HG03103 (cell line): ENCODE results near the gene PROC.

Source experiments
- ATAC-seq: cut with Tn5 transposase; IDR thresholded peaks from one replicate; pipeline ENCODE4 v1.9.1; 2021; ENCODE audit warnings: low read depth; ENCODE audit not compliant: unreplicated experiment

The PROC gene

DNA sequence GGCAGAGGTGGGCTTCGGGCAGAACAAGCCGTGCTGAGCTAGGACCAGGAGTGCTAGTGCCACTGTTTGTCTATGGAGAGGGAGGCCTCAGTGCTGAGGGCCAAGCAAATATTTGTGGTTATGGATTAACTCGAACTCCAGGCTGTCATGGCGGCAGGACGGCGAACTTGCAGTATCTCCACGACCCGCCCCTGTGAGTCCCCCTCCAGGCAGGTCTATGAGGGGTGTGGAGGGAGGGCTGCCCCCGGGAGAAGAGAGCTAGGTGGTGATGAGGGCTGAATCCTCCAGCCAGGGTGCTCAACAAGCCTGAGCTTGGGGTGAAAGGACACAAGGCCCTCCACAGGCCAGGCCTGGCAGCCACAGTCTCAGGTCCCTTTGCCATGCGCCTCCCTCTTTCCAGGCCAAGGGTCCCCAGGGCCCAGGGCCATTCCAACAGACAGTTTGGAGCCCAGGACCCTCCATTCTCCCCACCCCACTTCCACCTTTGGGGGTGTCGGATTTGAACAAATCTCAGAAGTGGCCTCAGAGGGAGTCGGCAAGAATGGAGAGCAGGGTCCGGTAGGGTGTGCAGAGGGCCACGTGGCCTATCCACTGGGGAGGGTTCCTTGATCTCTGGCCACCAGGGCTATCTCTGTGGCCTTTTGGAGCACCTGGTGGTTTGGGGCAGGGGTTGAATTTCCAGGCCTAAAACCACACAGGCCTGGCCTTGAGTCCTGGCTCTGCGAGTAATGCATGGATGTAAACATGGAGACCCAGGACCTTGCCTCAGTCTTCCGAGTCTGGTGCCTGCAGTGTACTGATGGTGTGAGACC, at the start of gene PROC:
PROC (plus strand) TSS at position 128 of the 812 bp plus-strand sequence. CDS start 1,516 bp downstream, outside the sequence.
- no peak for ATAC-seq

DNA sequence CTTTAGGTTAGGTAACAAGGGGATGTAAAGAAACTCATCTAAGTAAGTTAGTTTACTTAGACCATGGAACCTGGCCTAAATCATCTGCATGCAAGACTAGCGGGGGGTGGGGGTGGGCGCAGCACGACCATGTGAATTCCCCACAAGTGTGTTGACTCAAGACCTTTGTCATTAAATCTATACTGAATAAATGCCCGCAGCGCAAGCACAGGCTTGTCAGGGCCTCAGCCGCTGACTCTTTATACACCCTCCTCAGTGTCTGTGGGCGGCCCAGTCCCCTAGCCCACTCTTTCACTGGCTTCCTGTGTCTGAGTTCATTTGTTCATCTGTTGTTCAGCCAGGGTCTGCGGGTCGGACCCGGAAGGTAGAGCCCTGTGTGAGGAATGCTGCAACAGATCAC, 48.2 kb upstream of the PROC start:
- no peak for ATAC-seq

DNA sequence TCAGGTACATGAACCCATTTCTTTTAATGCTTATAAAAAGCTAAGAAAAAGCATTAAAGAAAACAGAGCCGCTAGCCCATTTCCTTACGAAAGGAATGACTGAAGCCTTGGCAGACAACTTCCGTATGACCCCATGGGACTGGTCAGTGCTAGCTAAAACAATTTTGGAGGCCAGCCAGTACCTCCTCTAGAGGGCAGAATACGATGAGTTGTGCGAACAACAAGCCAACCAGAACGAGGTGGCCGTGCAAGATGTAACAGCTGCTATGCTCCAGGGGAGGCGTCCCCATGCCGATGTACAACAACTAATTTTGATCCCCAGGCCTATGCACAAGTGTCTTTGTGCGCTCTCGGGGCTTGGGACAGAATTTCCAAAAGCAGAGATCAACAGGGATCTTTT, 47.2 kb upstream of the PROC start:
- ATAC-seq = no peak

DNA sequence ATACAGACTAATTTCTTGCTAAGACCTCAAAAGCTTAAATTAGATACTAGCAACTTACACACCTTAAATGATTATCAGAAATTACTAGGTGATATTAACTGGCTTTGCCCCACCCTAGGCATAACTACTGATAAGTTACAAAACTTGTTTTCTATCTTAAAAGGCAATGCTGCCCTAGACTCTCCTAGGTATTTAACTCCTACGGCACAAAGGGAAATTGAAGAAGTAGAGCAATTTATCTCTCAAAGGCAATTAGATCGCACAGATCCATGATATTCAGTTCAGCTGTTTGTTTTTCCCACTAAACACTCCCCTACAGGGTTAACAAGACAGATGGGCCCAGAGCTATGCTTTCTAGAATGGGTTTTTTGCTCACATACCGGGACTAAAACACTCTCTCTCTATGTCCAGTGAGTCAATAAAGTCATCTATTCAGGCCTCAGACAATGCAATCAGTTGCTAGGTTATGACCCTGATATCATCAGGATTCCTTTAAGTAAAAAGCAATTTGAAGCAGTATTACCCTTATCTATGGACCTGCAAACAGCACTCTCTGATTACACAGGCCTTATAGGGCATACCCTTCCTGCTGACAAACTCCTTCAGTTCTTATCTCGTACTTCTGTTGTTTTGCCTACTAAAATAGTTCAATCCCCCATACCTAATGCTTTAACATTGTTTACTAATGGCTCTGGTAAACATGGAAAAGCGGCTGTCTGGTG, 44.7 kb upstream of the PROC start:
- no peak for ATAC-seq

DNA sequence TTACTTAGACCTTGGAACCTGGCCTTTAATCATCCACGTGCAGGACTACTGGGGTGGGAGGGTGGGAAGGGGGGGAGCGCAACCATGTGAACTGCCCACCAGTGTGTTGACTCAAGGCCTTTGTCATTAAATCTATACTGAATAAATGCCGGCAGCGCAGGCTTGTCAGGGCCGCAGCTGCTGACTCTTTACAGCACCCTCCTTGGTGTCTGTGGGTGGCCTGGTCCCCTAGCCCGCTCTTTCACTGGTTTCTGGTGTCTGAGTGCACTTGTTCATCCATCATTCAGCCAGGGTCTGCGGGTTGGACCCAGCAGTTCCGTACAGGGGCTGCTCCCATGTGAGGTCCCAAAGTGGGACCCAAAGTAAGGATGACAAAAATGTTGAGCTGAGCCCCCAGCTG, 42.0 kb upstream of the PROC start:
- ATAC-seq = no peak

DNA sequence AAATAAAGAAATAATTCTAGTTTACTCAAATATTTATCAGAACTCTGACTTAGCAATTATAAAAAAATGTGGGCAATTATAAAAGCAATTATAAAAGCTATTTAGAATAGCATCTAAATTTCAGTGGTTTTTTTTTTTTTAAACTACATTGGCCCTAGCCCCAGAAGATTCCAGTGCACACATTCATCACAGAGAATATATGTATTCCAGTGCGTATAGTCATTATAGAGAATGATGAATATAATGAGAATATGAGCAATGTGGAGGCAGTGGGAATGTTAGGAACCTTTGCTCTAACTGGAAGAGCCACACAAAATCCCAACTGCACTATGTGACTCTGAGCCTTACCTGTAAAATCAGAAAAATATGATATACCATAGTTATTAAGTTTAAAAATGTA, 41.0 kb upstream of the PROC start:
- ATAC-seq = no peak

DNA sequence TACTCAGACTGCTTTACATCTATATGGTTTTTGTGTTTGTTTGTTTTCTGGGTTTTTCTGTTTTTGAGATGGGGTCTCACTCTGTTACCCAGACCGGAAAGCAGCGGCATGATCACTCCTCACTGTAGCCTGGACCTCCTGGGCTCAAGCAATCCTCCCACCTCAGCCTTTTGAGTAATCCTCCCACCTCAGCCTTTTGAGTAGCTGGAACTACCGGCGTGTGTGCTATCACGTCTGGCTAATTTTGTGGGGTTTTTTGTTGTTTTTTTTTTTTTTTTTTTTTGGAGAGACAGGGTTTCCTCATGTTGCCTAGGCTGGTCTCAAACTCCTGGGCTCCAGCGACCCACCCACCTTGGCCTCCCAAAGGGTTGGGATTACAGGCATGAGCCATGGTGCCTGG, 39.5 kb upstream of the PROC start:
- no peak for ATAC-seq

DNA sequence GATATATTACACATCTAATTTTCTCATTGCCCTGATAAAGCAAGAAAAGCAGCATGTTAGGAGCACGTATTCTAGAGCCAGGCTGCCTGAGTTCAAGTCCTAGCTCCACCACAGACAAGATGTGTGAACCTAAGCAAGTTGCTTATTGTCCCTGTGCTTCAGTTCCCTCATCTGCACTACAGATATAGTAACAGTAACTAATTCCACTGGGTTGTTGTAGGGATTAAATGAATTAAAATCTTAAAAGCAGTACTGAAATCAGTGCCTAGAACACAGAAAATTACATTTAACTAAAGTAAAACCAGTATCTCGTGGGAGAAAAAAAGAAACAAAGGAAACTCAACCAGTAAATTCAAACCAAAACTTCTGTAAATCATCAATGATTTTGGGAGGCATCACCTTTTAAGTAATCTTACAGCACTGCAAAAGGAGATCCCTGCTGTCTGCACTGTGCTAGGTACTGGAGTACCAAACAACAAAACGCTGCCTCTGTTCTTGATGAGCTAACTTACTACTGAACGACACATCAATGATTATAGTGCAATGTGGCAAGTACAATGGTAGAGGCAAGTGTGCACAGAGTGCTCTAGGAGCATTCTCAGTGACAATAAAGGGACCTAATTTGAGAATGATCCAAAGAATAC, 38.4 kb upstream of the PROC start:
- ATAC-seq = no peak

DNA sequence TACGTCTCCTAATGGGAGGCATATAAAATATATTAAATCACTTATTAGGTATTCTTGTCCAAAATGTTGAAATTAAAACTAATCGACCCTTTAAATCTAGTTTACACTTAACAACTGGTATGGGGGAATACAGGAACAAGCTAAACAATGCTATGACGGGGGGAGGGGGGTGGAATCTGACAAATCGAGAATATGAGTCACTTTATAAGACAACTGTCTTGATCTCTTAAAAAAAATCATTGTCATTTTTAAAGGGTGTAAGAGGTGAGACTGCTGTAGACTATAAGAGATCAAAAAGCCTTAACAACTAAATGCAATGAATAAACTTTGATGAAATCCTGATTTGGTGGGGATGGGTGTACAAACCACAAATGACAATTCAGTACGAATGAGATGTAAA, 36.5 kb upstream of the PROC start:
- no peak for ATAC-seq

DNA sequence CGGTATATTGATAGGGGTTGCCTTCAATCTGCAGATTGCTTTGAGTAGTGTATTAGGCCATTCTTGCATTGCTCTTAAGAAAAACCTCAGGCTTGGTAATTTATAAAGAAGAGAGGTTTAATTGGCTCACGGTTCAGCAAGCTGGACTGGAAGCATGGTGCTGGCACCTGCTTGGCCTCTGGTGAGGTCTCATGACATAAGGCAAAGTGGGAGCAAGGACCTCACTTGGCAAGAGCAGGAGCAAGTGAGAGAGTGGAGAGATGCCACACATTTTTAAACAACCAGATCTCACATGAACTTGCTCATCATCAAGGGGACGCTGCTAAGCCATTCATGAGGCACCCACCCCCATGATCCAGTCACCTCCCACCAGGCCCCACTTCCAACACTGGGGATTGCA, 35.4 kb upstream of the PROC start:
- ATAC-seq = no peak

DNA sequence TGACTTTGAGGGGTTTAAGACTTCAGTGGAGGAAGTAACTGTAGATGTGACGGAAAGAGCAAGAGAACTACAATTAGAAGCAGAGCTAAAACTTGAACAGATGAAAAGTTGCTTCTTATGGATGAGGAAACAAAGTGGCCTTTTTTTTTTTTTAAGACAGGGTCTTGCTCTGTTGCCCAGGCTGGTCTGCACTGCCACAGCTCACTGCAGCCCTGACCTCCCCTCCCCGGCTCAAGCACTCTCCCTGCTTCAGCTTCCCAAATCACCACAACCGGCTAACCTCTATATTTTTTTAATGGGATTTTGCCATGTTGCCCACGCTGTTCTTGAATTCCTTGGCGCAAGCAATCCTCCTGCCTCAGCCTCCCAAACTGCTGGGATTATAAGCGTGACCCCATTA, 33.7 kb upstream of the PROC start:
- no peak for ATAC-seq

DNA sequence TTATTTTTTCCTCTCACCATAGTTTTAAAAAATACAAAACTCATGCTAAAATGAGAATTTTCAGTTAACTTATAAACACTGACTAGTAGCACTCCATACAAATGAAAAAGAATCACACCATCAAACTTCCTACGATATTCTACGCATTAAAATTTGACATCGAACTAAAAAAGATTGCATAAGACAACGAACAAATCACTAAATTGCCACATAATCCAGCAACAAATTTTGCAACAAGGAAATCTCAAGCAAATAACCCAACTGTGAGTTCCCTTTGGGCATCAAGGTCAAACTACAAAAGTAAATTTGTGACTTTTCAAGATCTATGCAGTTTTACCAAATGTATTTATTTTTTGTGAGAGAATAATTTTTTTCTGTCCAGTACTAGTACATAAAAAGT, 32.0 kb upstream of the PROC start:
- no peak for ATAC-seq

DNA sequence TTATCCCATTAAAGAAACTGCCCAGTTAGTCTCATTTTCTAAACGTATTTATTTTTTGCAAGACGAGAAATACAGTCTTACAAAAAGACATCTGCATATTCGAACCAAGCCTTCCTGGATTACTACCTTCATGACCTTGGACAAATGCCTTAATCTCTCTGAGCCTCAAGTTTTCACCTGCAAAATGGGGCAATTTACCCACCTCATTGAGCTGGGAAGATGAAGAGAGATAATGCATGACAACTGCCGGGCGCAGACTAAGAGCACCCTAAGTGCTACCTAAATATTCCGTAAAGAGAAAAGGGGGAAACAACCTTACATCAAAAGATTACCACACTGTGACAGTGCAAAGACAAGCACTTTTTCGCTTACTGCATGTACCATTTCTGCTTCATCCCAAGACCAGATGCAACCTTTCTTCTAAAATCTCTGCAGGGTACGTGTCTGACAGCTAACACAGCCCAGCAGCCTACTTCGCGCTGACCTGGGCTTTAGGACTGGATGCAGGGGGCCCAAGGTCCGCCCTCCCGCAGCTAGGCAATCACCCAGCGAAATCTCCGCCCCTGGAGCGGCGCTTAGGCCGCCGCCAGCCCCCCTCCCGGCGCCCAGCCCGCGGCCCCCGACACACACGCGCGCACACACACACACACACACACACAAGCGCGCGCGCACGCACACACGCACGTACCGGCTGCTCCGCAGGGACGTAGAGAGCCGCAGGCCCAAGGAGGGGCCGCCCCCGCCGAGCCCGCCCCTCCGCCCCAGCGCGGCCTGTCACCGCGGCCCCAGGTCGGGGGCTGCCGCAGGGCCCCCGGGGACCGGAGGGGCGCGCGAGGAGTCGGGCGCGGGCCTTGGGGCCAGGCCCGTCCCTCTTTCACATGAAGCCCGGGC, 31.2 kb upstream of the PROC start:
- peak; percentile 48 for ATAC-seq

DNA sequence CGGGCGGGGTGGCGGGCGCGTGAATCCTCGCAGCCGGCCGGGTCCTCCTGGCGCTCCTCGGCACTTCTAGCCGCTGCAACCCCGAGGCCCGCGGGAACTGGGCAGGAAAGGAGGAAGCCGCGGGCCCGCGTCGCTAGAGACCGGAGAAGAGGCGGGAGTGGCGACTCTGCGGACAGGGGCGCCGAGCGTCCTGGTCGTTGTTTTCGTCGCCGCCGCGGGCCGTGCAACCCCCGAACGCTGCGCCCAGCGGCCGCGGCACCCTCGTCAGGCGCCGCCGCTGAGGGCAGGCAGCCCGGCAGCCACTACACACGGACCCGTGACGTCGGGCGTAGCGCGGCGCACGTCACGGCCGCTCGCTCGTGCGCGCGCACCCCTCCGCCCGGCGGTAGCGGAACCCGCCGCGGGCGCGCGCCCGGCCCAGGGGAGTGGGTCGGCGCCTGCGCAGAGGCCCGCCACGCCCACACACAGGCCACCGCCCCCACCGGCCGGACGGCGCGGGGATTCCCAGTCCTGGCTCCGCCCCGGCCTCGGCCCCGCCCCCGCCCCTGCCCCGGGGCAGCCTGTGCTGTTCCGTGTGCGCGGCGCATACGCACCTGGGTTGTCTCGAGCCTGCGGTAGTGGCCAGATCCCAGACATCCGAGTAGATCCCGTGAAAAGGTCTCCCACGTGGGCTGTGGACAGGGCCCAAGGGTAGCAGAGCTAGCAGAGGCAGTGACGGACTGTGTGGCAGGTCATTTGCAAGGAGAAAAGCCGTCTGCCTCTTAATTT, 30.4 kb upstream of the PROC start, which contains the start of gene MAP3K2:
MAP3K2 (minus strand) TSS at position 321 of the 768 bp plus-strand sequence. CDS start 44,846 bp downstream, outside the sequence.
- ATAC-seq = peak; percentile 58

DNA sequence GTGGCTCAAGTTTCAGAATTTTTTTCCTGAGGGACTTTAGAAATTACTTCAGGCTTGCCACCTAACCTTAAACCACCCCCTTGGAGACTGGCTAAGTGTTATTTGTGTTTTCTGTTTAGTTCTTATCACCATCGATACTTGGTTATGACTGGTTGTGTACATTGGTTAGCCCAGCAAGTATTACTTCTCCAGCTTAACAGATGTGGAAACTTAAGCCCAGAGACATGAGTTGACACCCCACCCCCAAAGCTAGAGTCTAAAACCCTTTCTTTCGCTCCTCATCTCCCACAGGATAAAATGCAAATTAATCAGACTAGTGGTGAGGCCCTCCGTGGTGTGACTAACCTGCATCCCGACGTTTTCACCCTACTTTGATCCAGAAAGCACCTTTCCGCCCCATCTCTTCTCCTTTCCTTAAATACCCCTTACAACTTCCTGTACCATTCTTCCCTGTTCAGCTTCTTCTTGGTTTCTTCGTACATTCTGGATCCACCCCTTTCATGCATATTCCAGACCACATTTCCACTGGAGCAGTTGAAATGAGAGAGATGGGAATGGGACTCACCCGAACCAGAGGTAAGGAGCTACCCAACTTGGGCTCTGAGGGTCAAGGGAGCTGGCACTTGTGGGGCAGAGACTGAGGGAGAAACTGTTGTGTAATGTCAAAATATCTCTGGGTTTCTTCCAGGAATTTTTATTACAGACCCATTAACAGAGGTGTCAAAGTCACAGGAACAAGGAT, 29.6 kb upstream of the PROC start:
- peak; percentile 1 for ATAC-seq

DNA sequence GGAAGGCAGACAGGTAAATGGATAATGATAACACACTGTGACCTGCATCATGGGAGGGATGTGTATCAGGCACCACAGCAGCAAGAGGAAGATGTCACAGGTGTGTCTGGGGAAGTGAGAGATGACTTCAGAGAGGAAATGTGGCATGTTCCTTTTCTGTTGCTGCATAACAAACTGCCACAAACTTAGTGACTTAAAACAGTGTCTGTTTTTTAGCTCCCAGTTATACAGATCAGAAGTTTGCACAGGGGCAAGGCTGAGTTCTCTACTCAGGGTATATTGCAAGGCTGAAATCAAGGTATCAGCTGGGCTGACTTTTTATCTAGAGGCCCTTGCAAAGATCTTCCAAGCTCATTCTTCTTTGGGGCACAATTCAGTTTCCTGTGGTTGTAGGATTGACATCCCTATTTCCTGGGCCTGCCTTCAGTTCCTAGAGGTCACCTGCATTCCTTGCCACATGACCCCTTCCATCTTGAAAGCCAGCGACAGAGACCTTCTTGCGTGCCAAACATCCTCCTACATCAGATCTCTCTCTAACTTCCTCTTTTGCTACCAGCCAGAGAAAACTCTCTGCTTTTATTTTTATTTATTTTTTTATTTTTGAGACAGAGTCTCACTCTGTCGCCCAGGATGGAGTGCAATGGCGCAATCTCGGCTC, 28.3 kb upstream of the PROC start:
- ATAC-seq = no peak

DNA sequence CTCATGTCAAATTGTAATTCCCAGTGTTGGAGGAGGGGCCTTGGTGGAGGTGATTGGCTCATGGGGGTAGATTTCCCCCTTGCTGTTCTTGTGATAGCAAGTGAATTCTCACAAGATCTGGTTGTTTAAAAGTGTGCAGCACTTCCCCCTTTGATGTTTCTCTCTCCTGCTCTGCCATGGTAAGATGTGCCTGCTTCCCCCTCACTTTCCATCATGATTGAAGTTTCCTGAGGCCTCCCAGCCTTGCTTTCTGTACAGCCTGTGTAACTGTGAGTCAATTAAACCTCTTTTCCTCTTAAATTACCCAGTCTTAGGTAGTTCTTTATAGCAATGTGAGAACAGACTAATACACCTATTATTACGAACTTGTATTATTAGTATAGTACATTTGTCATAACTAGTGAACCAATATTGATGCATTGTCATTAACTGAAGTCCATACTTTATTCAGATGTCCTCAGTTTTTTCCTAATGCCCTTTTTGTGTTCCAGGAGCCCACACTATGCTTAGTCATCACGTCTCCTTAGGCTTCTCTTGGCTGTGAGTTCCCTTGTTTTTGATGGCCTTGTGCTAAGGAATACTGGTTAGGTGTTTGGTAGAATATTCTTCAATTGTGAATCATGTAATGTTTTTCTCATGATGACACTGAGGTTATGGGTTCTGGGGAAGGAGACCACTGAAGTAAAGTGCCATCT, 25.9 kb upstream of the PROC start:
- ATAC-seq = no peak
